ENCODE data around the gene ATP2A1.

Gene ATP2A1

DNA sequence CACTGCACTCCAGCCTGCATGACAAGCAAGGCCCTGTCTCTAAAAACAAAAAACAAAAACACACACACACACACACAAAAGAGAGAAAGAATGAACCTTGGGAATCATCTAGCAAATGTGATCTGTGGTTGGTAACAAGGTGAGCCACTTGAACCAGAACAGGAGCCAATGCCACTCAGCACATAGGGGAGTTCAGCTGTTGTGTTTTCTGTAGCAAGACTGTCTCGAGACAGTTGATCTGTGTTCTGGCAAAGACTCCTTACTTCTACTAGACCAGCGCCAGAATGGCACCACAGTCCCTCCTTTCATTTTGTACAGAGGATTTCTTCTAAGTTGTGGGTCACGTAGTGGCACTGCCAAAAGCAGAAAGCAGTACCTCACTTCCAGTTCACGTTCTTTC lies 20.7 kb downstream of the ATP2A1 start:
- in situ Hi-C loops (cut with HindIII; ENCODE audit: low sequenced_read_pairs) = no loop called here
- no peak overlapping the region for H3K4me3 ChIP-seq (ENCODE audit: low read depth, low read length)
- DNase-seq (ENCODE audit: low read depth) = no peak
- TF ChIP-seq, protein P1, sequence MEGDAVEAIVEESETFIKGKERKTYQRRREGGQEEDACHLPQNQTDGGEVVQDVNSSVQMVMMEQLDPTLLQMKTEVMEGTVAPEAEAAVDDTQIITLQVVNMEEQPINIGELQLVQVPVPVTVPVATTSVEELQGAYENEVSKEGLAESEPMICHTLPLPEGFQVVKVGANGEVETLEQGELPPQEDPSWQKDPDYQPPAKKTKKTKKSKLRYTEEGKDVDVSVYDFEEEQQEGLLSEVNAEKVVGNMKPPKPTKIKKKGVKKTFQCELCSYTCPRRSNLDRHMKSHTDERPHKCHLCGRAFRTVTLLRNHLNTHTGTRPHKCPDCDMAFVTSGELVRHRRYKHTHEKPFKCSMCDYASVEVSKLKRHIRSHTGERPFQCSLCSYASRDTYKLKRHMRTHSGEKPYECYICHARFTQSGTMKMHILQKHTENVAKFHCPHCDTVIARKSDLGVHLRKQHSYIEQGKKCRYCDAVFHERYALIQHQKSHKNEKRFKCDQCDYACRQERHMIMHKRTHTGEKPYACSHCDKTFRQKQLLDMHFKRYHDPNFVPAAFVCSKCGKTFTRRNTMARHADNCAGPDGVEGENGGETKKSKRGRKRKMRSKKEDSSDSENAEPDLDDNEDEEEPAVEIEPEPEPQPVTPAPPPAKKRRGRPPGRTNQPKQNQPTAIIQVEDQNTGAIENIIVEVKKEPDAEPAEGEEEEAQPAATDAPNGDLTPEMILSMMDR (IDR thresholded peaks at IDR 0.05; ENCODE audit: low read depth, low read length, missing control alignments) = no peak

DNA sequence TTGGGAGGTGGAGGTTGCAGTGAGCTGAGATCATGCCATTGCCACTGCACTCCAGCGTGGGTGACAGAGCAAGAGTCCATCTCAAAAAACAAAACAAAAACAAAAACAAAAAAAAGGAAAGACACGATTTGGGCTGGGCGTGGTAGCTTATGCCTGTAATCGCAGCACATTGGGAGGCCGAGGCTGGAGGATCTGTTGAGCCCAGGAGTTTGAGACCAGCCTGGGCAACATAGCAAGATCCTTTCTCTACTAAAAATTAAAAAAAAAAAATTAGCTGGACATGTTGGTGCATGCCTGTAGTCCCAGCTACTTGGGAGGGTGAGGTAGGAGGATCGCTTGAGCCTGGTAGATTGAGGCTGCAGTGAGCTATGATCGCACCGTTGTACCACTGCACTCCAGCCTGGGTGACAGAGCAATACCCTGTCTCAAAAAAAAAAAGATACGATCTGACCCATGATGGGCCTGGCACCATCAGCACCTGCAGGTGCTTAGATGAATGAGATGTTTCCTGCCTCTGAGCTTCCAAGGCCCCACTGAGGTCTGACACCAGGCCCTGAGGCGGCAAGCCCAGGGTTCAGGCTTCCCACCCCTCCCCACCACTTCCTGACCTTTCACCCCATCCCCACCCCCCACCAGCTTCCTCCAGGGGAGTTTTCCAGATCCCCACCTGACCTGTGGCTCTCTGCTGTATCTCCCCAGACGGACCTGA lies 21.7 kb downstream of the ATP2A1 start:
- TF ChIP-seq, protein P1 (IDR thresholded peaks at IDR 0.05; ENCODE audit: low read depth, low read length, missing control alignments) = no peak
- no peak for DNase-seq (ENCODE audit: low read depth)
- H3K4me3 ChIP-seq (ENCODE audit: low read depth, low read length) = no peak overlapping the region
- in situ Hi-C loops (cut with HindIII; ENCODE audit: low sequenced_read_pairs) = no loop called here

DNA sequence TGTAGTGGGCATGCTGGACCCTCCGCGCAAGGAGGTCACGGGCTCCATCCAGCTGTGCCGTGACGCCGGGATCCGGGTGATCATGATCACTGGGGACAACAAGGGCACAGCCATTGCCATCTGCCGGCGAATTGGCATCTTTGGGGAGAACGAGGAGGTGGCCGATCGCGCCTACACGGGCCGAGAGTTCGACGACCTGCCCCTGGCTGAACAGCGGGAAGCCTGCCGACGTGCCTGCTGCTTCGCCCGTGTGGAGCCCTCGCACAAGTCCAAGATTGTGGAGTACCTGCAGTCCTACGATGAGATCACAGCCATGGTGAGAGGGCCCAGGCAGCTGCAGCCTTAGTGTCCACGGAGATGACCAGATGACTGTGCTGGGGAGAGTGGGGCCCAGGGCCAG lies 22.3 kb downstream of the ATP2A1 start:
- in situ Hi-C loops (cut with HindIII; ENCODE audit: low sequenced_read_pairs) = no loop called here
- TF ChIP-seq, protein P1 (IDR thresholded peaks at IDR 0.05; ENCODE audit: low read depth, low read length, missing control alignments) = no peak
- no peak for DNase-seq (ENCODE audit: low read depth)
- no peak overlapping the region for H3K4me3 ChIP-seq (ENCODE audit: low read depth, low read length)

DNA sequence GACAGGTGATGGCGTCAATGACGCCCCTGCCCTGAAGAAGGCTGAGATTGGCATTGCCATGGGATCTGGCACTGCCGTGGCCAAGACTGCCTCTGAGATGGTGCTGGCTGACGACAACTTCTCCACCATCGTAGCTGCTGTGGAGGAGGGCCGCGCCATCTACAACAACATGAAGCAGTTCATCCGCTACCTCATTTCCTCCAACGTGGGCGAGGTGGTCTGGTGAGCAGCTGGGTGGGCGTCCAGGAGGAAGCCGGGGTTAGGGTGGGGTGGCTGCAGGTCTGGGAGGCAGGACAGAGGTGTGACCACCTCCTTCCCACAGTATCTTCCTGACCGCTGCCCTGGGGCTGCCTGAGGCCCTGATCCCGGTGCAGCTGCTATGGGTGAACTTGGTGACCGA lies 23.6 kb downstream of the ATP2A1 start:
- TF ChIP-seq, protein P1 (IDR thresholded peaks at IDR 0.05; ENCODE audit: low read depth, low read length, missing control alignments) = no peak
- in situ Hi-C loops (cut with HindIII; ENCODE audit: low sequenced_read_pairs) = no loop called here
- DNase-seq (ENCODE audit: low read depth) = no peak
- no peak overlapping the region for H3K4me3 ChIP-seq (ENCODE audit: low read depth, low read length)

DNA sequence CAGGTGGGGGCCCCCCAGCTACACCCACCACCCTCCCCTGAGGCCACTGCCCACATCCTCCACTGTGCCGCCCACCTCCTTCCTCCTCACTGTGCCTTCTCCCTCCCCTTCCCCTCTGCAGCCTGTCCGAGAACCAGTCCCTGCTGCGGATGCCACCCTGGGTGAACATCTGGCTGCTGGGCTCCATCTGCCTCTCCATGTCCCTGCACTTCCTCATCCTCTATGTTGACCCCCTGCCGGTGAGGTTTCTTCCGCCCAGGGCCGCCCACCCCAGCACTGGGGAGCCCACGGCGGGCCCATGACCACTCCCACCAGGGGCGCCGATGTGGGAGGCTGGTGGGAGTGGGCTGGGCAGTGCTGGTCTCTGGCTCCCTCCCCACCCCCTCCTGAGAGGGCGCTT lies 24.6 kb downstream of the ATP2A1 start:
- TF ChIP-seq, protein P1 (IDR thresholded peaks at IDR 0.05; ENCODE audit: low read depth, low read length, missing control alignments) = no peak
- no peak overlapping the region for H3K4me3 ChIP-seq (ENCODE audit: low read depth, low read length)
- in situ Hi-C loops (cut with HindIII; ENCODE audit: low sequenced_read_pairs) = no loop called here
- no peak for DNase-seq (ENCODE audit: low read depth)

DNA sequence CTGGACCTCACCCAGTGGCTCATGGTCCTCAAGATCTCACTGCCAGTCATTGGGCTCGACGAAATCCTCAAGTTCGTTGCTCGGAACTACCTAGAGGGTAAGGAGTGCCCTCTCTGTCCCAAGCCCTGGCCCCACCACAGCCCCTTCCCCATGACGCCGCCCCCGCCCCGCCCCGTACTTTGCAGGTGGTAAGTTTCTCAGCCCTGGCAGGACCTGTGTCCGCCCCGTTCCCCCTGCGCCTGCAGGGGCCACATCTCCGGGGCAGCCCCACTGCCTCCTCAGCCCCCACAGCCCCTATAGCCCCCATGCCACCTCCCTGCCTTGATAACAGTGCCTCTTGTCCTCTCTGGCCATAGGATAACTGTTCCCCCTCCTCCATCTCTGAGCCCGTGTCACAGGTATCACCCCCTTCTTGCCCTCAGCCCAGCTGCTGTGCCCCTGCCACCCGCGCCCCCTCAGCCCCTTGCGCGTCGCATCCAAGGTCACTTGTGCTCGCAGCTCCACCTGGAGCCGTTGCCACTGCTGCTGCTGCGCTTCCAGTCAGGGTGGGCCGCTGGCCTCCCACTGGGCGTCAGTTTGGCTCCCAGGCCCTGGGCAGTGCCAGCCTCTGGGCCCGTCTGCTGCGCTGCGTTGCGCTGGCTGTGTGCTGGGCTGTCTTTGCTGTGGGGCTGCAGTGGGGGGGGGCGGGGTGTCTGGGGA lies 25.2 kb downstream of the ATP2A1 start:
- no peak for DNase-seq (ENCODE audit: low read depth)
- TF ChIP-seq, protein P1 (IDR thresholded peaks at IDR 0.05; ENCODE audit: low read depth, low read length, missing control alignments) = no peak
- H3K4me3 ChIP-seq (ENCODE audit: low read depth, low read length) = no peak overlapping the region
- in situ Hi-C loops (cut with HindIII; ENCODE audit: low sequenced_read_pairs) = no loop called here

Data from astrocyte of the cerebellum (primary cell).